HG03097 (cell line): ENCODE results near the gene KCNIP4.

Source experiments
- ATAC-seq: cut with Tn5 transposase; IDR thresholded peaks from one replicate; pipeline ENCODE4 v1.9.1; 2021; ENCODE audit not compliant: unreplicated experiment, low FRiP score

Gene KCNIP4

DNA sequence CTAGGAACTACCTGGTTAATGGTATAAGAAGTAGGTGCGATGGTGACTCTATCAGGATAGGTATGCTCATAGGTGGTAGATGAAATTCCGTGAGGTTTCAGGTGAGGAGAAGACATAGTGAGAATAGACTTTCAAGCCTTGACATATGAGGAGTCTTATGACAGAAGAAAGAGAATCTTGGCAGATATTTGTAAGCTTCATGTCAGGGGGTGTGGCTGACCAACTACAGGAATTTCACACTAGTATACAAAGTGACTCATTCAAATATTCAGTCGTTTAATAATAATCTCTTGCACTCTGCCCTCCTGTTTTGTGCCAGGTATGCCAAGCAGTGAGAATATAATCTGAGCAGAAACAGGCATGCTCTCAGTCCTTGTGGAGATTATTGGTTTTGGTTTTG is 1225.6 kb downstream of the KCNIP4 start:
- no peak for ATAC-seq

GRCh38 chr4:20711335-20711734 is 1237.2 kb downstream of the KCNIP4 start:
- no peak for ATAC-seq

GRCh38 chr4:20700007-20700761 is 1248.4 kb downstream of the KCNIP4 start, which contains the start of gene PACRGL:
TSS of gene PACRGL (plus strand) at chr4:20700458. CDS start at chr4:20704482, 4,024 bp downstream.
- ATAC-seq: peak; percentile 100

- ATAC-seq: no peak
Measured at GRCh38 chr4:20698820-20699219, 1249.8 kb downstream of the KCNIP4 start.

GRCh38 chr4:20698382-20698781 is 1250.2 kb downstream of the KCNIP4 start:
- no peak for ATAC-seq

DNA sequence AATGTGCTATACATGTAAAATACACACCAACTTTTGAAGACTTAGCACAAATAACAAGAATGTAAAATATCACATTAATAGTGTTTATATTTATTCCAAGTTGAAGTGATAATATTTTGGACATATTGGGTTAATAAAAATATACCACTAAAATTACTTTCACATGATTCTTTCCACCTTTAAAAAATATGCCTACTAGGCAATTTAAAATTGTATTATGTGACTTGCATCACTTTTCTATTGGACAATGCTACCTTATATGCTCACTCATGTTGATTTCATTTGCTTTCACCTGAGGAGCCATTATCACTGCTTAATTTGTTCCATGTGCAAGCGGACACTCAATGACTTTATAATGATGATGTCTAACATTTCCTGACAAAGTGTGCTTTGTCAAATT is 1251.8 kb downstream of the KCNIP4 start:
- no peak for ATAC-seq

GRCh38 chr4:20687864-20688263 is 1260.7 kb downstream of the KCNIP4 start:
- no peak for ATAC-seq

DNA sequence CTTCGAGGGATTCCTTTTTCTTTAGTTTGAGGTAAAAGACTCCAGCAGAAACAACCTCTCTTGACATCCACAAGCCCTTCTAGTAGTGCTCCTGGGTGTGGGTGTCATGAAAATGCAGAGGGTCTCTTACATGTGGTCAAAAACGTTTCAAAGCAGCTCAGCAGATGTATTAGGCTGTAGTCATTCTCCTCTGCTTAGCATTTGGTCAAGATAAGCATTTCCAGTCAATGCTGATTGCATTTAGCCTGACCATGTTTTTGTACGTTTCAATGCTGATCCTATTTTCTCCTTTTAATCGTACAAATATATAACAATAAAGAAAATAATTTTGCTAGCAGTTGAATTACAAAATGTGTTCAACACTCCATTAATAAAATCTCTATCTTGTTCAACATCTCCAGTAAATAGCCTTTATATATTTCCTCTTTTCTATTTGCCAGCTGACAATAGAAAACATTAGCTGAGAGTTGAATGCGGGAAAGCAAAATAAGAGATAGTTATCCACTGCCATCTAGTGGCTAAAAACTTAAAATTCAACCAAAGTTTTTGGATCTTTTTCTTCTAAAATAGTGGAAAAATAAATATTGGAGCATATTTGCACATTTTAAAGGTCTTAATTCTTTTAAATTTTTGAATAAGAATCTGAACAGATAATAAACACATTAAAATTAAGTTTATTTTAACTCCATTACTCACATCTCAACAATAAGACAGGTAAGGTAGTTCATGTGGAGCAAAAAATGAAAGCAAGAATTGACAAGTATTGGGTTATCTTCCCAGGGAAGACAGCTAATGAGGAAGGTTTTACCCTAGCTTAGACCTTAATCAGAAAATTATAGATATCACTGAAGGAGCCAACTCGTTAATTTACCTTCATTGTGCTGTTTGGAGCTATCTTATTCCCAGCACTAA is 1263.5 kb downstream of the KCNIP4 start:
- no peak for ATAC-seq

DNA sequence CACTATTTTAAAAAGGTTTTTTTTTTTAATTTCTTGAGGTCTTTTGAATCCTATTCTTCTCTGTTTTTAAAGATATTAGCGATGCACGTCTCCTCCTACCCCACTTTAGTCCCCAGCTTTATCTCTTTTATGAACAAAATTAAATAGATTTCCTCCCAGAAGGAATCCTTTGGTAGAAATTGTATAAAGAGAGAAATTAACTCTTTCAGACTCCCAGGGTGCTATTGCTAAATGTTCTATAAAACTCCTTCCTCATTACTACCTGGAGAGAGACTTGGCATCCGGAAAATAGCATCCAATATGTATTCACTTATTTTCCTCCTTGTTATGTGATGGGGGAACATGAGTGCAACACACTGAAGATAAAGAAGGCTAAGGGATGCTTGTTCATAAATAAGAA is 1264.8 kb downstream of the KCNIP4 start:
- no peak for ATAC-seq

DNA sequence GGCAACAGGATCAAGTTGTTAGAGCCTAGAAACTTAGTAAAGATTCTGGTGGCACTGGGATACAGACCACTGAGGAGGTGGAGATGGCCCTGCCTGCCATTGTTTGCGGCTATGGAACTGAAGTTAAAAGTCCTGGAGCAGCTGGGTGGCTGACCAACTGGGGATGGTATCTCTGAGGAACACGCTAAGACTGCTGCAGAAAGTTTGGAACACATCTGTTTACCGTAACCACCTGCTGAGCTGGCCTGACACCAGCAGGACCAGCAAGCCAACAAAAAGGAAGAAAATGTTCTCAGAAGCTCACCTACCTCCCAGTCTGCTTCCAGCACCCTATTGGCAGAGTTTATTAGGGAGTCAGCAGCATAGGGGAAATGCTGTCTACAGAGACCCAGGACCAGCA is 1265.7 kb downstream of the KCNIP4 start:
- no peak for ATAC-seq

- ATAC-seq: no peak
Measured at GRCh38 chr4:20681271-20681670, 1267.3 kb downstream of the KCNIP4 start.

DNA sequence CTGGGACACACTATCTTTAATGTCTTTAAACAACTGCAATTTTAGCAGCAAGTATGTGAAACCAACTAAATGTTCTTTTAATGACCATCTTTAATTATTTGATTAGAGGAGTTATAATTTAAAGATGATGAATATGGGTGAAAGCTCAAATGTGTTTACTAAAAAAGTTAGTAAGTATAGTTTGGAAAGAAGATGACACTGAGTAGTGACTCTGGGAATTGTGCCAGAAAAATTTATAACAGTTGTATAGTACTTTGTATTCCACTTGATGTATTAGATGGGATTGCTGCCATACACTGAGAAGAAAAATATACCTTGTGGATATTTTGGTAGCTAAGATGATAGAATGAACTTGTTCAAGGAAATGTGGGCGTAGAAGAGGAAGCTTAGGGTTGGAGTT is 1267.8 kb downstream of the KCNIP4 start:
- ATAC-seq: no peak

GRCh38 chr4:20679951-20680350 is 1268.6 kb downstream of the KCNIP4 start:
- ATAC-seq: no peak
